Pancreas (tissue), 10 donors: Measurements from ENCODE around the gene CFC1. TPM values are rescaled to one million over a fixed set of nuclear protein-coding genes. Genes with fewer than 3 reads are reported as not detected.
A peak's percentile ranks its signal among the peaks of the same experiment; 100 is the strongest.
"Not testable (repeated sequence)": the region's sequence is repeated elsewhere in the genome, so short reads cannot be mapped to it uniquely, and the experiment has no call there.

Experiments
- ATAC-seq, 4 donors: fragments of 200-7000 bp; cut with Tn5 transposase; one replicate each; pipeline versions ENCODE4 v1.8.0 to v1.9.1; 2020; ENCODE audit warnings: mild to moderate bottlenecking in 4 of 4, moderate library complexity in 4 of 4
- DNase-seq, 6 donors: peaks; one replicate each; pipeline ENCODE4 v3.0.0-alpha.2; 2020
- FAIRE-seq: peaks from 2 replicates; lab custom pipeline; 2012; peaks lifted over from hg19 to GRCh38; lab: Jason Lieb, UNC
- H3K27ac ChIP-seq, 4 donors: fragments of 200-600 bp; sonication (generic); 1 replicate in 3 of 4; 2 replicates in 1 of 4; pipeline versions ENCODE4 v1.5.0 to v1.8.0; 2020
- H3K27me3 ChIP-seq, 4 donors: fragments of 200-600 bp; one replicate each; pipeline ENCODE4 v1.8.0; 2021
- H3K36me3 ChIP-seq, 3 donors: fragments of 200-600 bp; sonication (generic) in 1 of 3; one replicate each; pipeline versions ENCODE4 v1.5.0 to v1.8.0; 2020 to 2021
- H3K4me1 ChIP-seq, 3 donors: fragments of 200-600 bp; one replicate each; pipeline ENCODE4 v1.8.0; 2021
- H3K4me3 ChIP-seq, 4 donors: fragments of 200-600 bp; sonication (generic) in 2 of 4; one replicate each; pipeline versions ENCODE4 v1.5.0 to v1.8.0; 2020 to 2021
- H3K9me3 ChIP-seq, 4 donors: fragments of 200-600 bp; one replicate each; pipeline ENCODE4 v1.8.0; 2021
- WGBS, 2 donors: extraction: QIAGEN DNeasy Blood & Tissue Kit; methylation state at CpG; one replicate each; pipeline ENCODE4 v1.1.7; 2013; 5-methylcytosine and 5-hydroxymethylcytosine counted together
- intact Hi-C, 3 donors: fragments of 100-400 bp; cut with DNase I; formaldehyde crosslinking; loops; one replicate each; pipeline versions ENCODE4 v1.11.1 to v1.14.2; 2022
- polyA plus RNA-seq, 2 donors: library from polyadenylated mRNA; stranded (reverse); fragments of 200-250 nt; gene quantifications; one replicate each; pipeline ENCODE4 v1.2.3, GENCODE V29; 2013
- total RNA-seq, 6 donors: library from RNA; stranded (reverse); fragmentation: NEBNext Ultra II Directional in 4 of 6; extraction: Animal tissue kit (Norgen Biotek cat#: 25700) in 4 of 6; gene quantifications; one replicate each; pipeline versions ENCODE4 v1.2.1 to v1.2.4, GENCODE V29; 2021 to 2023
- donor health status: healthy with polysubstance abuse.
- donor health status: DM: no; HTN: no; CAD: no; lungs with moderate emphysema.
- donor health status: DM: no; HTN: no; CAD: no.
- donor health status: control.
- donor health status: control.
- donor health status: Bipolar disorder and iron deficiency.
- donor health status: DM: yes; HTN: yes; CAD: no.
- donor health status: DM: no; HTN: no; CAD: no.
- donor health status: DM: no; HTN: no; CAD: no.
- donor health status: DM: yes; HTN: yes; CAD: no.

CFC1 gene
- total and polyA plus RNA-seq, 8 donors, result 3.0 to 385 (median 21.1) TPM

DNA sequence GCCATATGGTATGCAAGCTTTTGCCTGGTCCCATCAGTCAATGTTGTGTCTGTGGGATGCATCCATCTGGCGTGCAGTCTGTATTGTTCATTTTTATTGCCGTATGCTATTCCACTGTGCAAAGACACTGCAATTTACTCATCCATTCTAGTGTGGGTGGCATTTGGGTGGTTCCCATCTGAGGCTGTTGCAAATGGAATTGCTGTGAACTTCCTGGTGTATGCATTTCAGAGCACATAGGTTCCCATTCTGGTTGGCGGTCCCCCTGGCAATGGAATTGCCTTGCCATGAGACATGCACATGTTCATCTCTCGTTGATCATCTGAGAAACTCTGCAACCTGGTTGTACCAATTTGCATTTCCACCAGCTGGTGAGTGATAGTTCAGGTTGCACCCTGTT lies 21.8 kb downstream of the CFC1 start:
- DNase-seq, H3K27ac ChIP-seq, intact Hi-C loops, ATAC-seq, H3K36me3 ChIP-seq, H3K27me3 ChIP-seq, H3K9me3 ChIP-seq, H3K4me1 ChIP-seq, FAIRE-seq, H3K4me3 ChIP-seq: not testable (repeated sequence)
- WGBS, 2 donors, result no CpG with 5 or more reads among the region's 4 CpGs

DNA sequence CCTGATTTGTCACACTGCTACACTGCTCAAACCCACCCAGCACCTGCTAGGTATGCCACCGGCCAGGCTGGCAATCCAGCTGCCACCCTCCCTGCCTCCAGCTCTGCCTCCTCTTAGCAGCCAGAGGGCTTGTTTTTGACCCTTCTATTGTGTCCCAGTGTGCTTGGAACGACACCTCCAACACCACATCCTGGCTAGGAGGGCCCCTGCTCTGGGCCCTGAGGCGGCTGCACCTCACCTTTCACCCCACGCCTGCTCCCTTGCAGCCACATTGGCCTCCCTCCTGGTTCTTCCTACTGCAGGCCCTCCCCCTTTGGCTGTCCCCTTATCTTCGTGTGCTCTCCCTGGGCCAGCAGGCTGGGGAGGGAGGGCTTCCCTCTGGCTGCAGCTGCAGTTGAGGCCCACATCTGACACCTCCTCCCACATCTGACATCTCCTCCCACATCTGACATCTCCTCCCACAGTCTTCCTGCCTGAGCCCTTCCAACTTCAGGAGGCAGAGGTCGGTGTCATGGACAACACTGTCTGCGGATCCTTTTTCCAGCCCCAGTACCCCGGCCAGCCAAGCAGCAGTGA lies 23.1 kb downstream of the CFC1 start:
- ATAC-seq, intact Hi-C loops, DNase-seq, H3K27me3 ChIP-seq, H3K36me3 ChIP-seq, H3K9me3 ChIP-seq, H3K4me1 ChIP-seq, H3K27ac ChIP-seq, FAIRE-seq, H3K4me3 ChIP-seq: not testable (repeated sequence)
- WGBS, 2 donors, result no CpG with 5 or more reads among the region's 8 CpGs

DNA sequence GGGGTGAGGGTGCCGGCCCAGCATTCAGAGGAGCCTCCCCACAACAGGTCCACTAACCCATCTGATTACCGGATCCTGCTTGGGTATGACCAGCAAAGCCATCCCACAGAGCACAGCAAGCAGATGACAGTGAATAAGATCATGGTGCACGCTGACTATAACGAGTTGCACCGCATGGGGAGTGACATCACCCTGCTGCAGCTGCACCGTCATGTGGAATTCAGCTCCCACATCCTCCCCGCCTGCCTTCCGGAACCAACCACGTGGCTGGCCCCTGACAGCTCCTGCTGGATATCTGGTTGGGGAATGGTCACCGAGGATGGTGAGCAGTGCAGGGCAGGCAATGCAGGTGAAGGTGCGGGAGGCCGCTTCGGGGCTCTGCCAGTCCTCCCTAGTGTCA lies 25.1 kb downstream of the CFC1 start:
- FAIRE-seq, H3K36me3 ChIP-seq, H3K27ac ChIP-seq, H3K27me3 ChIP-seq, H3K9me3 ChIP-seq, H3K4me3 ChIP-seq, intact Hi-C loops, ATAC-seq, H3K4me1 ChIP-seq: not testable (repeated sequence)
- WGBS, 2 donors, result 80 to 84% methylated on average over 7 of the region's 13 CpGs
- DNase-seq, result peak in 2 of 6 donors; percentile 20 to 26

DNA sequence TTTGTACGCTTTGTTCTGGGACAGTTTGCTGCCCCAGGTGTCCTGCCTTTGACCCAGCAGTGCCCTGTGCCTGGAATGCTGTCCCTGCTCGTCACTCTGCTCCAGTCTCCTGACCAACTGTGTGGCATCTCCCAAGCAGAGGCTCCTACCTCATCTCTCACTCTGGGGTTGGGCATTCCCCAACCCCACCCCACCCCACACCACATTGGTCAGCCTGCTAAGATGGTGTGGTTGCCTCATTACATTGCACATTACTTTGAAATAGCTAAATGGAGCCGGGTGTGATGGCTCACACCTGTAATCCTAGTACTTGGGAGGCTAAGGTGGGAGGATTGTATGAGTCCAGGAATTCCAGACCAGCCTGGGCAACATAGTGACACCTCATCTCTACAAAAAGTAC lies 27.4 kb downstream of the CFC1 start:
- ATAC-seq, intact Hi-C loops: not testable (repeated sequence)

DNA sequence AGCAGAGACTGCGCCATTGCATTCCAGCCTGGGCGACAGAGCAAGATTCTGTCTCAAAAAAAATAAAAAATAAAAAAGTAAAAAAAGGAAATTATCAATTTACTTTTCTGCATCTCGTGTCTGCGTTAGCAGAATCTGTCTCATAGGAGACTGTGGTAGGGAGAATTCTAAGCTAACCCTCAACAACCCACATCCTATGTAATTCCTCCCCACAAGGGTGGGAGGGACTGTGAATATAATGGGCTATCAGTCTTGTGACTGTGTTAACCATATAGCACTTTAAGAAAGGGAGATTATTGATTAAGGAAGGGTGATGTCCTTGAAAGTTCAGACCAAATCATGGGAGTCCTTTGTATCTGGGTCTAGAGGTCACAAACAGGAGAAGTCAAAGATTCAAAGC lies 33.2 kb downstream of the CFC1 start:
- H3K27me3 ChIP-seq, H3K4me1 ChIP-seq, H3K36me3 ChIP-seq, H3K27ac ChIP-seq, ATAC-seq, FAIRE-seq, intact Hi-C loops, H3K9me3 ChIP-seq, DNase-seq, H3K4me3 ChIP-seq: not testable (repeated sequence)
- WGBS, 2 donors, result no CpG with 5 or more reads among the region's 4 CpGs

More for the DNA sequence above, 27.4 kb downstream of the CFC1 start:
- not testable (repeated sequence) for H3K27me3 ChIP-seq, FAIRE-seq, H3K4me3 ChIP-seq, H3K27ac ChIP-seq, H3K9me3 ChIP-seq, DNase-seq, H3K4me1 ChIP-seq, H3K36me3 ChIP-seq
- WGBS, 2 donors, result no CpG with 5 or more reads among the region's 3 CpGs

DNA sequence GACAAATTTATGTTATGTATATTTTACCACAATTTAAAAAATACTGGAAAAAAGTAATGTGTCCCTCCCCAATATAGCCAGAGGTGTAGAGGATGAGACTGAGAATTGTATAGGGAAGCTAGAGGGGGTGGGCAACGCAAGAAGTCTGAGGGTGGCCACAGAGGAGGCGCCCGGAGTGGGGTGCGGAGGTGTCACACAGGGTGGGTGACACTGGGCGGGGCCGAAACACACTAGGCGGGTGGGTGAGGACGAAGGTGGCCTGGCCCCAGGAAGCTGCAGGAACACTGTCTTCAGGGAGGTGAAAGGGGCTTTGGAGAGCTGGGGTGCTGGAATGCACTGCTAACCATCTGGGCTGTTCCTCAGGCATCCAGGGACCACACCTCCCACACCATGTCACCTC lies 42.9 kb downstream of the CFC1 start:
- WGBS, 2 donors, result no CpG with 5 or more reads among the region's 8 CpGs
- H3K4me3 ChIP-seq, FAIRE-seq, DNase-seq, H3K4me1 ChIP-seq, ATAC-seq, H3K27ac ChIP-seq, H3K36me3 ChIP-seq, H3K27me3 ChIP-seq, H3K9me3 ChIP-seq, intact Hi-C loops: not testable (repeated sequence)

DNA sequence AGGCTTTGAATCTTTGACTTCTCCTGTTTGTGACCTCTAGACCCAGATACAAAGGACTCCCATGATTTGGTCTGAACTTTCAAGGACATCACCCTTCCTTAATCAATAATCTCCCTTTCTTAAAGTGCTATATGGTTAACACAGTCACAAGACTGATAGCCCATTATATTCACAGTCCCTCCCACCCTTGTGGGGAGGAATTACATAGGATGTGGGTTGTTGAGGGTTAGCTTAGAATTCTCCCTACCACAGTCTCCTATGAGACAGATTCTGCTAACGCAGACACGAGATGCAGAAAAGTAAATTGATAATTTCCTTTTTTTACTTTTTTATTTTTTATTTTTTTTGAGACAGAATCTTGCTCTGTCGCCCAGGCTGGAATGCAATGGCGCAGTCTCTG lies 45.2 kb downstream of the CFC1 start:
- DNase-seq, H3K27me3 ChIP-seq, H3K4me1 ChIP-seq, intact Hi-C loops, H3K4me3 ChIP-seq, H3K36me3 ChIP-seq, H3K9me3 ChIP-seq, FAIRE-seq, H3K27ac ChIP-seq, ATAC-seq: not testable (repeated sequence)
- WGBS, 2 donors, result no CpG with 5 or more reads among the region's 4 CpGs

DNA sequence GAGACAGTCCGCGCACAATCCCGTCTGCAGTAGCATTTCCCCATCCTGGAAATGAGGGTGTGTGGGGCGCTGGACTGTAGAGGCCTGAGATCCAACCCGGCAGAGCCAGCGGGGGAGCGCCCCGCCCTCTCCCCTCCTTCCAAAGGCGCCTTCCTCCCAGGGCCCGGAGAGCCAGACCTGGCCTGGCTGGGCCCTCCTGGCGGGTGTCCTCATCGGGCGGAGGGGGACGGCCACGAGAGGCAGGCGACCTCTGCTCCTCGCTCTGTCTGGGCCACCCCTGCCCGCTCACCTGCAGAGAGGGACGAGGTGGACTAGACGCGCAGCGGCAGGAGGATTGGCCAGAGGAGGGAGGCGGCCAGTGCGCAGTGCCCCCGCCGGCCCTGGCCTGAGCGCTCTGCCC lies 49.9 kb downstream of the CFC1 start:
- no CpG with 5 or more reads among the region's 27 CpGs for WGBS, 2 donors
- H3K27me3 ChIP-seq, H3K36me3 ChIP-seq, DNase-seq, H3K27ac ChIP-seq, intact Hi-C loops, H3K9me3 ChIP-seq, ATAC-seq, H3K4me3 ChIP-seq, FAIRE-seq, H3K4me1 ChIP-seq: not testable (repeated sequence)

DNA sequence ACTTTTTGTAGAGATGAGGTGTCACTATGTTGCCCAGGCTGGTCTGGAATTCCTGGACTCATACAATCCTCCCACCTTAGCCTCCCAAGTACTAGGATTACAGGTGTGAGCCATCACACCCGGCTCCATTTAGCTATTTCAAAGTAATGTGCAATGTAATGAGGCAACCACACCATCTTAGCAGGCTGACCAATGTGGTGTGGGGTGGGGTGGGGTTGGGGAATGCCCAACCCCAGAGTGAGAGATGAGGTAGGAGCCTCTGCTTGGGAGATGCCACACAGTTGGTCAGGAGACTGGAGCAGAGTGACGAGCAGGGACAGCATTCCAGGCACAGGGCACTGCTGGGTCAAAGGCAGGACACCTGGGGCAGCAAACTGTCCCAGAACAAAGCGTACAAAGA lies 51.0 kb downstream of the CFC1 start:
- H3K27ac ChIP-seq, intact Hi-C loops, H3K27me3 ChIP-seq, H3K9me3 ChIP-seq, ATAC-seq, FAIRE-seq, H3K4me1 ChIP-seq, H3K4me3 ChIP-seq, H3K36me3 ChIP-seq, DNase-seq: not testable (repeated sequence)
- no CpG with 5 or more reads among the region's 3 CpGs for WGBS, 2 donors

DNA sequence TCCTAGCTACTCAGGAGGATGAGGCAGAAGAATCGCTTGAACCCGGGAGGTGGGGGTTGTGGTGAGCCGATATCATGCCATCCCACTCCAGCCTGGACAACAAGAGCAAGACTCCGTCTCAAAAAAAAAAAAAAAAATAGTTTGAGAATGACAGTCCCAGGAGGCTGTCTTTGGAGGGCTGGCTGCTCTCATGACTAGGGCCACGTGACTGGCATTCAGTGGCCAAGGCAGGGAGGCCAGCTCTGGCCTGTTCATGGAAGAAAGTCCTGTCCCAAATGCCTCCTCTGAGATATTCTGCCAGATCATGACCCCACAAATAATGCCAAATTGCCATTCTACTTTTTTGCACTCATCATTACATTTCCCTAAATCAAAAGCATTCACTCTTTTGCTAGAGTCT lies 54.4 kb downstream of the CFC1 start:
- intact Hi-C loops, result not testable (repeated sequence)

DNA sequence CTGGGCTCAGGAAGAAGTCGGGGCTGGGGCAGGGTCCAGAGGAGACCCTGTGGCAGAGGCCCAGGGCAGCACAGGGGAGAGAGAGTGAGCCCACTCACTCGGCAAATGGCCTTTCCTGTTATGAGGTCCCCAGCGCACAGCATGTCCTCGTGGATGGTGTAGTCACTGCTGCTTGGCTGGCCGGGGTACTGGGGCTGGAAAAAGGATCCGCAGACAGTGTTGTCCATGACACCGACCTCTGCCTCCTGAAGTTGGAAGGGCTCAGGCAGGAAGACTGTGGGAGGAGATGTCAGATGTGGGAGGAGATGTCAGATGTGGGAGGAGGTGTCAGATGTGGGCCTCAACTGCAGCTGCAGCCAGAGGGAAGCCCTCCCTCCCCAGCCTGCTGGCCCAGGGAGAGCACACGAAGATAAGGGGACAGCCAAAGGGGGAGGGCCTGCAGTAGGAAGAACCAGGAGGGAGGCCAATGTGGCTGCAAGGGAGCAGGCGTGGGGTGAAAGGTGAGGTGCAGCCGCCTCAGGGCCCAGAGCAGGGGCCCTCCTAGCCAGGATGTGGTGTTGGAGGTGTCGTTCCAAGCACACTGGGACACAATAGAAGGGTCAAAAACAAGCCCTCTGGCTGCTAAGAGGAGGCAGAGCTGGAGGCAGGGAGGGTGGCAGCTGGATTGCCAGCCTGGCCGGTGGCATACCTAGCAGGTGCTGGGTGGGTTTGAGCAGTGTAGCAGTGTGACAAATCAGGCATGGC lies 55.4 kb downstream of the CFC1 start:
- H3K9me3 ChIP-seq, H3K4me1 ChIP-seq, ATAC-seq, H3K4me3 ChIP-seq, intact Hi-C loops, FAIRE-seq, H3K36me3 ChIP-seq, H3K27ac ChIP-seq, DNase-seq, H3K27me3 ChIP-seq: not testable (repeated sequence)
- WGBS, 2 donors, result 80% methylated on average over 1 of the region's 12 CpGs; no CpG with 5 or more reads in 1 of the 2 donors

More for the DNA sequence above, 54.4 kb downstream of the CFC1 start:
- WGBS, 2 donors, result no CpG with 5 or more reads among the region's 5 CpGs
- not testable (repeated sequence) for H3K4me3 ChIP-seq, ATAC-seq, H3K27me3 ChIP-seq, H3K4me1 ChIP-seq, H3K9me3 ChIP-seq, H3K27ac ChIP-seq, DNase-seq, H3K36me3 ChIP-seq, FAIRE-seq

DNA sequence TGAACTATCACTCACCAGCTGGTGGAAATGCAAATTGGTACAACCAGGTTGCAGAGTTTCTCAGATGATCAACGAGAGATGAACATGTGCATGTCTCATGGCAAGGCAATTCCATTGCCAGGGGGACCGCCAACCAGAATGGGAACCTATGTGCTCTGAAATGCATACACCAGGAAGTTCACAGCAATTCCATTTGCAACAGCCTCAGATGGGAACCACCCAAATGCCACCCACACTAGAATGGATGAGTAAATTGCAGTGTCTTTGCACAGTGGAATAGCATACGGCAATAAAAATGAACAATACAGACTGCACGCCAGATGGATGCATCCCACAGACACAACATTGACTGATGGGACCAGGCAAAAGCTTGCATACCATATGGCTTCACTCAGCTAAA lies 56.6 kb downstream of the CFC1 start:
- H3K27me3 ChIP-seq, FAIRE-seq, H3K9me3 ChIP-seq, DNase-seq, H3K27ac ChIP-seq, H3K4me1 ChIP-seq, H3K4me3 ChIP-seq, H3K36me3 ChIP-seq, intact Hi-C loops, ATAC-seq: not testable (repeated sequence)
- no CpG with 5 or more reads among the region's 4 CpGs for WGBS, 2 donors
